Activated CD4-positive, alpha-beta memory T cell treated with anti-CD3 and anti-CD28 coated beads for 36 hours (primary cell): ENCODE data around the gene KCNQ2. TPM values are rescaled to one million over a fixed set of nuclear protein-coding genes. Genes with fewer than 3 reads are reported as not detected.
A peak's percentile ranks its signal among the peaks of the same experiment; 100 is the strongest.

Experiments used
- CTCF ChIA-PET: fragments of 350-600 bp; sonication (Branson Sonifier 250); formaldehyde crosslinking; loops from one replicate; lab custom pipeline; 2021; ENCODE audit warnings: antibody characterized with exemption, inconsistent platforms; lab: Charles Lee
- POLR2A ChIA-PET: fragments of 350-600 bp; sonication (Branson Sonifier 250); formaldehyde crosslinking; loops from one replicate; lab custom pipeline; 2021; ENCODE audit warnings: antibody characterized with exemption; lab: Charles Lee
- DNase-seq: peaks from one replicate; pipeline ENCODE4 v3.0.0-alpha.2; 2020
- H3K27ac Mint-ChIP-seq: one replicate; pipeline ENCODE4 v1.8.0; 2021; ENCODE audit warnings: mixed read lengths
- H3K27me3 Mint-ChIP-seq: one replicate; pipeline ENCODE4 v1.8.0; 2021; ENCODE audit warnings: mixed read lengths
- H3K36me3 Mint-ChIP-seq: one replicate; pipeline ENCODE4 v1.8.0; 2021; ENCODE audit warnings: mixed read lengths
- H3K4me1 Mint-ChIP-seq: one replicate; pipeline ENCODE4 v1.8.0; 2021; ENCODE audit warnings: low read depth, mixed read lengths
- H3K4me3 Mint-ChIP-seq: one replicate; pipeline ENCODE4 v1.8.0; 2021; ENCODE audit warnings: mild to moderate bottlenecking, mixed read lengths
- H3K9me3 Mint-ChIP-seq: one replicate; pipeline ENCODE4 v1.8.0; 2021; ENCODE audit warnings: mixed read lengths
- intact Hi-C: fragments of 100-400 bp; cut with micrococcal nuclease; formaldehyde crosslinking; loops from one replicate; pipeline ENCODE4 v1.15.1; 2023
- total RNA-seq, 2 experiments: library from RNA; stranded (reverse); gene quantifications; one replicate each; pipeline ENCODE4 v1.2.3, GENCODE V29; 2021

KCNQ2 gene
- total RNA-seq, 2 experiments from 2014 or later = not detected

GRCh38 chr20:63473555-63474449, 1.3 kb upstream of the KCNQ2 start:
- Mint-ChIP-seq H3K4me3 (no peak overlapping the region), H3K27me3 (peaks cover 44% of the 10 kb centered on the region), H3K4me1 (peaks cover 5% of the 10 kb centered on the region), H3K9me3 (no peaks in the 10 kb centered on the region), H3K27ac (peak overlapping the region; percentile 13), H3K36me3 (no peaks in the 10 kb centered on the region)
- peak; percentile 16 for DNase-seq
- CTCF ChIA-PET = no interaction called here
- POLR2A ChIA-PET = no interaction called here
- intact Hi-C loops = no loop called here

GRCh38 chr20:63472862-63473390, 471 bp upstream of the KCNQ2 start:
- peaks cover 40% of the 10 kb centered on the region for H3K27me3 Mint-ChIP-seq
- DNase-seq = no peak
- no peak overlapping the region for H3K27ac Mint-ChIP-seq
- H3K36me3 Mint-ChIP-seq = no peaks in the 10 kb centered on the region
- no peak overlapping the region for H3K4me3 Mint-ChIP-seq
- peaks cover 5% of the 10 kb centered on the region for H3K4me1 Mint-ChIP-seq
- ChIA-PET POLR2A (no interaction called here), CTCF (no interaction called here)
- no peaks in the 10 kb centered on the region for H3K9me3 Mint-ChIP-seq
- intact Hi-C loops = no loop called here

DNA sequence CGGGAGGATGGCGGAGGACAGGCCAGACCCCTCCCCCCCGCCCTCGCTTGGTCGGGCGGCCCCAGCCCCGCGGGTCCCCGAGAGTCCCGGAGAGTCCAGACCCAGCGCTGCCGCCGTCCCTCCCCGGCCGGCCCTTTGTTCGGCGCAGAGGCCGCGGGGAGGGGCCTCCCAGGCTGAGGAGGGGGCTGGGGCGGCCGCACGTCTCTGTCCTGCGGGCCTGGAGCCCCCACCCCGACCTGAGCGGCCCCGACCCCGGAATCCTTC, 806 bp downstream of the KCNQ2 start:
- Mint-ChIP-seq H3K4me1 (peaks cover 5% of the 10 kb centered on the region), H3K27ac (no peak overlapping the region), H3K27me3 (peaks cover 38% of the 10 kb centered on the region), H3K9me3 (no peaks in the 10 kb centered on the region), H3K4me3 (no peak overlapping the region), H3K36me3 (no peaks in the 10 kb centered on the region)
- POLR2A ChIA-PET = no interaction called here
- DNase-seq = no peak
- CTCF ChIA-PET = no interaction called here
- intact Hi-C loops = no loop called here

DNA sequence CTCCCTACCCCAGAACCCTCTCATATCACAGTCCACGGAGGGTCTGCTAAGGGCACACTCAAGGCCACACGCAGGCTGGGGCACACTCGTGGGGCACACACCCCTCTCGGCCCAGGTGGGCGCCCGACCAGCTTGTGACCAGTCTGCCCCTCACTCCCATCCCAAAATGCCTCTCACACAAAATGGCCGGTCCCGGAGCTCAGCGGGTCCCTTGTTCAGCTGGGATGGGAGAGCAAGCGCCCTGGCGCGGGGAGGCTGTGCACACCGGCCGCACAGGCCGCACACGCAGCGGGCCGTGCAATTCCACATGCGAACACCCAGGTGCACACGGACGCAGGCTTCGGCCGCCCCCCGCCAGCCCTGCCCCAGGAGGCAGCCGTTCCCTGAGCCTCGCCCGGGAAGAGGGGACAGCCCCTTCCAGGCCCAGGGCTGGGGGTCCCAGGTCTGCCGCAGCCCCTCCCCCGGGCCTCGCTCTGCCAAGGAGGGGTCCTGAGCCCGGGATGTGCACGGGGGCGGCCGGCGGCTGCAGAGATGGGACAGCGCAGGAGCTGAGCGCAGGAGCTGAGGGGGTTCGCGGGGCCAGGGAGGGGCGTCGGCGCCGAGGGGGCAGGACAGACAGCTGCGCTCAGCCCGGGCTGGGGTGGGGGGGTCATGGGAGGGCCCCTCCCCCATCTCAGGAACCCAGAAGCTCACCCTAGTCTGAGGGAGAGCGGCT, 1.3 kb downstream of the KCNQ2 start:
- no peak overlapping the region for H3K4me3 Mint-ChIP-seq
- peaks cover 38% of the 10 kb centered on the region for H3K27me3 Mint-ChIP-seq
- CTCF ChIA-PET = no interaction called here

DNA sequence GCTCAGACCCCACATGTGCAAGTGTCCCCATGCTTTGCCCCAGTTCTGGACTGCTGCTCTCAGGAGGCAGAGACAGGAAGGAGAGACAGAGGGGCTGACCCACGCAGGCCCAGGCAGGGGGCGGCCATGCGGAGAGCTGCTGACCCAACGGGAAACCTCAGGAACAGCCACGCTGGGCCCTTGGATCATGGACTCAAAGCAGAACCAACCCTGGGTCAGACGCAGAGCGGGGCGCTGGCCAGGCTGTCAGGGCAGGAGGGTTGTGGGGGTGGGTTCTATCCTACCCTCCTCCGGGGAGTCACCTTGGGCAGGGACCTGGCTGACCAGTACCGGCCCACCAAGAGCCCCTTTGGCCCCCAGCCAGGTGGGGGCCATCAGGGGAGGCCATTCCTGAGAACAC, 2.0 kb downstream of the KCNQ2 start:
- ChIA-PET POLR2A (no interaction called here), CTCF (no interaction called here)
- intact Hi-C loops = no loop called here
- no peaks in the 10 kb centered on the region for H3K9me3 Mint-ChIP-seq
- peaks cover 5% of the 10 kb centered on the region for H3K4me1 Mint-ChIP-seq
- DNase-seq = no peak
- no peak overlapping the region for H3K4me3 Mint-ChIP-seq
- no peaks in the 10 kb centered on the region for H3K36me3 Mint-ChIP-seq
- no peak overlapping the region for H3K27ac Mint-ChIP-seq
- peaks cover 37% of the 10 kb centered on the region for H3K27me3 Mint-ChIP-seq

More for the DNA sequence above, 1.3 kb downstream of the KCNQ2 start:
- Mint-ChIP-seq H3K9me3 (no peaks in the 10 kb centered on the region), H3K4me1 (peaks cover 5% of the 10 kb centered on the region), H3K36me3 (no peaks in the 10 kb centered on the region), H3K27ac (no peak overlapping the region)
- intact Hi-C loops = no loop called here
- POLR2A ChIA-PET = no interaction called here
- DNase-seq = no peak

GRCh38 chr20:63469713-63470101, 2.7 kb downstream of the KCNQ2 start:
- DNase-seq = no peak
- intact Hi-C loops = no loop called here
- Mint-ChIP-seq H3K4me3 (no peak overlapping the region), H3K27me3 (peaks cover 34% of the 10 kb centered on the region), H3K4me1 (peaks cover 5% of the 10 kb centered on the region), H3K9me3 (no peaks in the 10 kb centered on the region), H3K36me3 (no peaks in the 10 kb centered on the region), H3K27ac (no peak overlapping the region)
- ChIA-PET POLR2A (no interaction called here), CTCF (interaction anchor here (1.6 kb wide), 1 partner anchor 27 kb away, joined by 4 read pairs; no protein-coding TSS in a partner anchor)

- ChIA-PET CTCF (interaction anchor here (1.6 kb wide), 1 partner anchor 27 kb away, joined by 4 read pairs; no protein-coding TSS in a partner anchor), POLR2A (no interaction called here)
- DNase-seq = no peak
- Mint-ChIP-seq H3K27ac (no peak overlapping the region), H3K9me3 (no peaks in the 10 kb centered on the region), H3K36me3 (no peaks in the 10 kb centered on the region), H3K4me3 (no peak overlapping the region), H3K27me3 (peaks cover 35% of the 10 kb centered on the region), H3K4me1 (peaks cover 5% of the 10 kb centered on the region)
- intact Hi-C loops = no loop called here
These were observed 3.3 kb downstream of the KCNQ2 start for GRCh38 chr20:63469019-63469712.

- DNase-seq = no peak
- CTCF ChIA-PET = interaction anchor here (1.6 kb wide), 1 partner anchor 28 kb away, joined by 4 read pairs; no protein-coding TSS in a partner anchor
- intact Hi-C loops = no loop called here
- Mint-ChIP-seq H3K4me3 (no peak overlapping the region), H3K27ac (no peak overlapping the region), H3K4me1 (no peaks in the 10 kb centered on the region), H3K36me3 (no peaks in the 10 kb centered on the region), H3K27me3 (peaks cover 30% of the 10 kb centered on the region), H3K9me3 (no peaks in the 10 kb centered on the region)
- POLR2A ChIA-PET = no interaction called here
These were observed 4.0 kb downstream of the KCNQ2 start for GRCh38 chr20:63468421-63468820.

- CTCF ChIA-PET = no interaction called here
- intact Hi-C loops = no loop called here
- Mint-ChIP-seq H3K4me1 (no peaks in the 10 kb centered on the region), H3K27me3 (peaks cover 32% of the 10 kb centered on the region), H3K36me3 (no peaks in the 10 kb centered on the region), H3K27ac (no peak overlapping the region), H3K4me3 (no peak overlapping the region), H3K9me3 (no peaks in the 10 kb centered on the region)
- POLR2A ChIA-PET = no interaction called here
- no peak for DNase-seq
These were observed 5.0 kb downstream of the KCNQ2 start for GRCh38 chr20:63467294-63468083.

DNA sequence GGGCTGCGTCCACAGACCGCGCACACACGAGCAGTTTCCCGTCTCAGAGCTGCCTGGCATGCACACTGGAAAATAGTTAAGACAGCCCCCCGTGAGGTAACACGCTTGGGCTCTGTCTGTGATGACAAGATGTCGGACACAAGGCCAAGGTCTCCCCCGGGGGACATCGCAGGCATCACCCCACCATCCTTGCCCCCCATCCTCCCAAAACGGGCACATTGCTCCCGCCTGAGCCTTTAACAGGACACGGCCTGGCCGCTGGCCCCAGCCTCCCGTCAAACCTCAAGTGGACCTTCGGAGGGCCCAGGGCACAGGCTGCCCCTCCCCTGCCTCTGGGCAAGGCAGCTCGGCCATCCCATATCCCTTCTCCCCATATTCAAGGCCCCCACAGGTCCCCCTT, 5.6 kb downstream of the KCNQ2 start:
- Mint-ChIP-seq H3K27ac (no peak overlapping the region), H3K4me1 (no peaks in the 10 kb centered on the region), H3K36me3 (no peaks in the 10 kb centered on the region), H3K9me3 (no peaks in the 10 kb centered on the region), H3K27me3 (peaks cover 33% of the 10 kb centered on the region), H3K4me3 (no peak overlapping the region)
- POLR2A ChIA-PET = no interaction called here
- no peak for DNase-seq
- CTCF ChIA-PET = no interaction called here
- intact Hi-C loops = no loop called here

- H3K9me3 Mint-ChIP-seq = no peaks in the 10 kb centered on the region
- CTCF ChIA-PET = interaction anchor here (1.4 kb wide), 1 partner anchor 24 kb away, joined by 3 read pairs; no protein-coding TSS in a partner anchor
These were observed 6.1 kb downstream of the KCNQ2 start for GRCh38 chr20:63466250-63466825.

More at GRCh38 chr20:63466250-63466825, 6.1 kb downstream of the KCNQ2 start:
- Mint-ChIP-seq H3K36me3 (no peaks in the 10 kb centered on the region), H3K4me3 (no peak overlapping the region), H3K27me3 (peaks cover 33% of the 10 kb centered on the region), H3K4me1 (no peaks in the 10 kb centered on the region), H3K27ac (no peak overlapping the region)
- POLR2A ChIA-PET = no interaction called here
- no peak for DNase-seq
- intact Hi-C loops = no loop called here
